ENCODE measurements around the gene NOP10.

GRCh38 chr15:34331809-34332208 is 11.1 kb downstream of the NOP10 start:
- TF ChIP-seq CTCF (IDR thresholded peaks at IDR 0.05) (no peak), POLR2A (IDR thresholded peaks at IDR 0.05) (no peak), EP300 (IDR thresholded peaks at IDR 0.05) (no peak)

Measured in tibial nerve (tissue), 4 donors.